ENCODE results near the gene TMEM135. TPM values are rescaled to one million over a fixed set of nuclear protein-coding genes. Genes with fewer than 3 reads are reported as not detected.
A peak's percentile ranks its signal among the peaks of the same experiment; 100 is the strongest.

Gene TMEM135
- polyA plus RNA-seq, 1 of the 3 experiments (the other 2 are of a cell fraction): 3.0 TPM

- peak overlapping the region; percentile 24; the same call in 1 of the 2 replicates for H3K4me2 ChIP-seq
- no peaks in the 10 kb centered on the region for H3K27me3 ChIP-seq (ENCODE audit: insufficient read depth)
- peaks cover 0 to 57% of the 10 kb centered on the region in 2 experiments; a peak in 2 of 4 replicates for H3K4me1 ChIP-seq (ENCODE audit: control insufficient read depth in 1 of 2, insufficient read depth in 2 of 2, low read depth in 1 of 2, low read length in 1 of 2)
- H3K36me3 ChIP-seq (replicated peaks in 1 of 2; ENCODE audit: control insufficient read depth in 1 of 2, insufficient read depth in 2 of 2, low read length in 1 of 2): no peaks in the 10 kb centered on the region
- no peak overlapping the region for H2AFZ ChIP-seq (ENCODE audit: low read depth)
- H3K79me2 ChIP-seq (ENCODE audit: insufficient read depth): no peaks in the 10 kb centered on the region
- H3K27ac ChIP-seq (ENCODE audit: low read depth in 2 of 2, low read length in 1 of 2): no peak overlapping the region; a peak in 1 of 4 replicates
- POLR2A ChIA-PET: no interaction called here
- no peaks in the 10 kb centered on the region for H3K9me3 ChIP-seq
- H3F3A ChIP-seq (replicated peaks; ENCODE audit: insufficient read depth): peaks cover 21% of the 10 kb centered on the region
- CTCF ChIA-PET: no interaction called here
- H3K4me3 ChIP-seq (ENCODE audit: low read depth in 2 of 2, low read length in 1 of 2): no peak overlapping the region
- TF ChIP-seq ELF1 (IDR thresholded peaks at IDR 0.05) (no peak), TEAD4 (IDR thresholded peaks at IDR 0.05; ENCODE audit: borderline replicate concordance, insufficient read depth) (no peak), NFIC (IDR thresholded peaks at IDR 0.05; ENCODE audit: borderline replicate concordance) (no peak)
- no peaks in the 10 kb centered on the region for H3K9me2 ChIP-seq
- no peaks in the 10 kb centered on the region for H4K20me1 ChIP-seq (ENCODE audit: insufficient read depth)
- no peak overlapping the region for H3K9ac ChIP-seq
- DNase-seq: no peak
These were observed 226.2 kb downstream of the TMEM135 start for GRCh38 chr11:87263979-87264378.

- Histone ChIP-seq H3K9me2 (no peaks in the 10 kb centered on the region), H2AFZ (ENCODE audit: low read depth) (no peak overlapping the region), H3K27ac (ENCODE audit: low read depth in 2 of 2, low read length in 1 of 2) (peak overlapping the region in 1 of 2 experiments; percentile 74; a peak in 2 of 4 replicates), H4K20me1 (ENCODE audit: insufficient read depth) (no peaks in the 10 kb centered on the region), H3K9me3 (no peaks in the 10 kb centered on the region), H3K4me3 (ENCODE audit: low read depth in 2 of 2, low read length in 1 of 2) (no peak overlapping the region), H3K4me1 (ENCODE audit: control insufficient read depth in 1 of 2, insufficient read depth in 2 of 2, low read depth in 1 of 2, low read length in 1 of 2) (peaks cover 0 to 51% of the 10 kb centered on the region in 2 experiments; a peak in 2 of 4 replicates), H3K4me2 (peak overlapping the region; percentile 24), H3K79me2 (ENCODE audit: insufficient read depth) (no peaks in the 10 kb centered on the region), H3K36me3 (replicated peaks in 1 of 2; ENCODE audit: control insufficient read depth in 1 of 2, insufficient read depth in 2 of 2, low read length in 1 of 2) (no peaks in the 10 kb centered on the region), H3K9ac (0 out of 2 replicates have a peak overlapping the region, but pooled peaks have one; percentile 9), H3K27me3 (ENCODE audit: insufficient read depth) (no peaks in the 10 kb centered on the region), H3F3A (replicated peaks; ENCODE audit: insufficient read depth) (peaks cover 21% of the 10 kb centered on the region)
- ChIA-PET POLR2A (no interaction called here), CTCF (no interaction called here)
- DNase-seq: no peak
- TF ChIP-seq CHD2 (IDR thresholded peaks at IDR 0.05; ENCODE audit: low read length, partially characterized antibody): no peak
- TF ChIP-seq REST (IDR thresholded peaks at IDR 0.05; ENCODE audit: low read depth, low read length): no peak
- no peak for TF ChIP-seq IRF3 (IDR thresholded peaks at IDR 0.05; ENCODE audit: low read depth, low read length)
- TF ChIP-seq POLR2AphosphoS5 (IDR thresholded peaks at IDR 0.05; ENCODE audit: low read depth, low read length): no peak
- no peak for TF ChIP-seq CTCF (IDR thresholded peaks at IDR 0.05)
- no peak for TF ChIP-seq RXRA (IDR thresholded peaks at IDR 0.05; ENCODE audit: borderline replicate concordance, low read depth)
- TF ChIP-seq FOXM1 (IDR thresholded peaks at IDR 0.05; ENCODE audit: low read depth): no peak
- TF ChIP-seq MXI1 (IDR thresholded peaks at IDR 0.05; ENCODE audit: low read depth, low read length): no peak
- TF ChIP-seq USF1 (IDR thresholded peaks at IDR 0.05; ENCODE audit: borderline replicate concordance, low read depth): no peak
- TF ChIP-seq ZBTB33 (IDR thresholded peaks at IDR 0.05; ENCODE audit: borderline replicate concordance, low read depth): no peak
- no peak for TF ChIP-seq FOXJ3 (CRISPR knock-in tag; IDR thresholded peaks at IDR 0.05)
- no peak for TF ChIP-seq TAF1 (IDR thresholded peaks at IDR 0.05; ENCODE audit: borderline replicate concordance, low read depth, low read length)
- peak; percentile 37 for TF ChIP-seq PBX3 (IDR thresholded peaks at IDR 0.05)
These were observed 227.4 kb downstream of the TMEM135 start for GRCh38 chr11:87265132-87265531.

Data from SK-N-SH (cell line).